NCI-H510A (cell line): ENCODE measurements around the gene EHD1.
A peak's percentile ranks its signal among the peaks of the same experiment; 100 is the strongest.
"Not testable (repeated sequence)": the region's sequence is repeated elsewhere in the genome, so short reads cannot be mapped to it uniquely, and the experiment has no call there.

Experiments
- DNase-seq: peaks from one replicate; lab custom pipeline; 2025; lab: John Stamatoyannopoulos, UW

Gene EHD1

GRCh38 chr11:64856382-64857227, 21.8 kb downstream of the EHD1 start:
- DNase-seq: no peak

DNA sequence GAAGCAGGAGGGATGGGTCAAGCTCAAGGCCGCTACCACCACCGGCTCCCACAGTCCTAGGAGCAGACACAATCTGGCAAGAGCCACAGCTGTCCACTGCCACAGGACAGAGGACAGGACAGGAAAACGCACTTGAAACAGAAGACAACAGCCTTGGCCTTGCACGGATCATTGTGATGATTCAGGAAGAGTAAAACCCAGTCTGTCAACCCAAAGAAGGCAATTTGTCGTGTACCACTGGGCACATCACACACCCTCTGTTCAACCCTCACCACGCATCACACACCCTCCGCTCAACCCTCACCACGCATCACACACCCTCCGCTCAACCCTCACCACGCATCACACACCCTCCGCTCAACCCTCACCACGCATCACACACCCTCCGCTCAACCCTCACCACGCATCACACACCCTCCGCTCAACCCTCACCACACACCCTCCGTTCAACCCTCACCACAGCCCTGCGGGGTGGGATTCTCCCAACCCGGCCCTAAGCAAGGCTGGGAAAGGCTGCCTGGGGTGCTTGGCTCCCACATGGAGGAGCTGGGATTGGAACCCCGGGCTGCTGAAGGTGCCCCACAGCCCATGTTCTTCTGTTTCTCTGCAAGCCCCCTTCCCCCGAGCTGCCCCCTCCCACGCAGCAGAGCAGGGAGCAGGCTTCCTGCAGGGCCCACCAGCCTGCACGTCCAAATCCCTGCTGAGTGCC, 22.7 kb downstream of the EHD1 start:
- no peak for DNase-seq

DNA sequence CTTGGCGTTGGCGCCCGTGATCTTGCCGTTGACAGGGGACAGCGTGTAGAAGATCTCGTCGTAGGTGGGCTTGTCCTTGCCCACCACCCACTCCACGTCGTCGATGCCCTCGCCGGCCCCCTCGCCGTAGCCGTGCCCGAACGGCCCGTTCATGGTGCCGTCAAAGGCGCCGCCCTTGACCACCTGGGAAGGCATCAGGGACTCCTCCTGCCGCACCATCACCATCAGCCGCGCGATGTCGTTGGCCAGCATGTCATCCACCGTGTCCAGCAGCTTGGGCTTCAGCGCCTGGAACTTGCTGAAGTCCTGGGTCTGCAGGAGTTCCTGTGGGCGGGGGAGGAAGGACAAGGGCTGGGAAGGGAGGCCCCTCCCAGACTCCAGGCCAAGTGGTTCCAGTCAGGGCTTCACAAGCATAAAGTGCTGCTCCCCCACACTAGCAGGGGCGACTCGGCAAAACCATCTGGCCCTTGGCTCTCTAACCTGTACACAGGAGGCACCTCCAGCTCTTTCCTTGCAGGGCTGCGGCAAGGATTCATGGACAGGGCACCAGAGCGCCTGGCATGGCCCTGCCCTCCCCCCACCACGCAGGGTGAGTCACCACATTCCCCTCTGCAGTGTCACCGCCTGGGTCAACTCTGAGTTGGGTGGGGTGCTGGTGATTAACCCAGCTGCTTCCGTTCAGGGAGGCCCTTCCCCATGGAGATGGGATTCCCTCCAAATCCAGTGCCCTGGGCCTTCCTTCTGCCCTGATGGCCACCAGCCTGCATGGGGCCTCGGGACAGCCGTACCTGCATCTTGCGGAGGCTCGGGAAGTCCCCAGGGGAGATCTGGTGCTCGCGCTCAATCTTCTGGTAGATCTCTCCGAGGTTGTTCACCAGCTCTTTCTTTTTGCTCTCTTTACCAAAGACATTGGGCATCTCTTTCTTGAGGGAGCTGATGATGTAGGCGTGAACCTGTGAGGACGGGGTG, 23.6 kb downstream of the EHD1 start:
- DNase-seq: no peak

DNA sequence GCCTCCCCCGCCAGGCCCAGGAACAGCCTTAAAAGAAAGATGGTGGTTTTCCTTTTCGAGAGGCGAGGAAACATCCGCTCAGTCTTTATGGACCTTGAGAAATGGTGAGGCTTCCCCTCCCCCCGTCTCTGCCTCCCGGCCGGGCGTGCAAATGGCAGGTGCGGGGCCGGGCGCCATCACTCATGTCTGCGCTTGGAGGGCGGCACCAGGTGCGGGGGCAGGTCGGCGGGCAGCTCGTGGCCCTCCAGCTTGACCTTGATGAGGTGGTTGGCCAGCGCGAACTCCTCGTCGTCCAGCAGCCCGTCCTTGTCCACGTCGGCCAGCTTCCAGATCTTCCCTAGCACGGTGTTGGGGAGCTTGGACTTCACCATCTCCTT, 24.3 kb downstream of the EHD1 start:
- no peak for DNase-seq

DNA sequence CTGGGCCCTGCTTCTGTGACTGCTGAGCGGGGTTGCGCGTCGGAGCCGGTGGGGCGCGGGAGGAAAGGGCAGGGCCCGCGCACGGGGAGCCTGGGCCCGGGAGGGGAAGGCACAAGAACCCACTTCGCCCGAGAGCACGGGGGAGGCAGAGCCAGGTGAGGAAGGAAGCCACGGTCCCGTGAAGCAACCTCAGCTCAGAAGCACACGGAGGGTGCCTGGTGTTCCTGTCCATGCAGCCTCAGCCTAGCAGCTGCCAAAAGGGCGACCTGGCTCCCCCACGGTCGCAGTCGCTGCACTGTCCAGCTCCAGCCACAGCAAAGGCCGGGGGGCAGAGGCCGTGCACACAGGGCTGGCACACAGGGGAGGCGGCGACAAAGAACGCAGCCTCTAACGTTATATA, 24.7 kb downstream of the EHD1 start:
- no peak for DNase-seq

DNA sequence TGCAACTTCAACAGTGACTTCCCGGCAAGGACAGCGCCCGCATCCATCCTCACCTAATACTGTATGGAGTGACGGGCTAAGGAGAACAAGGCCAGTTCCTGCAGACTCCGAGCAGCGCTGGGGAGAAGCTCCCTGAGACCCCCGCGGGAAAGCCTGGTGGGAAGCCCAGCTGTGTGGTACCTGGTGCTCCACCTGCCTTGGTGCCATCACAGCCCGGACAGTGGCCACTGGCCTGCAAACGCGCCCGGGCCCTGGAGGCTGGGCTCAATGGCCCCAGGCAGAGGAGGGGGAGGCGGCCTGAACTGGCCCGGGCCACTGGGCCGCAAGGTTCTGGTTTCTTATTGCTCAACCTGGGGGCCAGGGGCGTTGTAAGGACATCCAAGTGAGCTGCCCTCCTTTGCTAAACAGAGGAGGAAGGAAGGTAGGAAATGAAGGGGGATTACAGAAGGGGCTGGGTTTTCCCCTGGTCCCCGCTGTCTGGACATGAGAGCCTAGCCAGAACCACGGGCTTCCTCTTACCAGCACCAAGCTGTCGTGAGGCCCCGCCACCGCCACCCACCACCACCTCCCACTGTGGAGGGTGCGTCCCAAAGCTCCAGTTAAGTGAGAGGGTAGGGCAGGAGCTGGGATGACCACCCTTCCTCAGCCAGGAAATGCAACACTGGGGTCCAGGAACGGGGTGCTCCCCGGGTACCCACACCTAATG, 25.5 kb downstream of the EHD1 start:
- no peak for DNase-seq

- no peak for DNase-seq
These were observed 26.5 kb downstream of the EHD1 start for GRCh38 chr11:64851831-64852351.

DNA sequence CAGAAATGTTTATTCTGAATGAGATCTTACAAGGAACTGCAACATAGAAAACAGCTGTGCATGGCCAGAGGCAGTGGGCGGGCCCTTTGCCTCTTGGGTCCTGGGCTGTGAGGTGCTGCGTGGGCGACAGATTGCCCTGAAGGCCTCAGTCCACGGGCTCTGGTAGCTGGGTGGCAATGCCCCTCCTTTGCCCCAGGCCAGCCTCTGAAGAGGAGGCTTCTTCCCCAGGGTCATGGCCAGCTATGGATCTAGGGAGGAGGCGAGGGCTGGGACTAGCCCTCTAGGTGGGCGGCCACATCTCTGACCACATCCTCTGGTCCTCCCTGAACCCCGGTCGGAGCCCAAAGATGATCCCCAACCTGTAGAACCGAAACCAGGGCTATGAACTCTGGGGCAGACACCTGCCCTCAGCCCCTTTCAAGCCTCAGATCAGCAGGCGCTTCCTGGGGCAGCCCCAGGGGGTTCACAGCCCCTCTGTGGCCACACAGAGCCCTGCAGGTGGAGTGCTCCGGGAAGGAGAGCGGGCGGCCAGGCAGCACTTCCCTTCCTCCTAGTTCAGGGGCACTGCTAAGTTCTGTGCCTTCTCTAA, 27.3 kb downstream of the EHD1 start:
- DNase-seq: no peak

GRCh38 chr11:64849598-64850356, 28.6 kb downstream of the EHD1 start:
- no peak for DNase-seq

GRCh38 chr11:64848826-64849597, 29.4 kb downstream of the EHD1 start:
- DNase-seq: no peak

DNA sequence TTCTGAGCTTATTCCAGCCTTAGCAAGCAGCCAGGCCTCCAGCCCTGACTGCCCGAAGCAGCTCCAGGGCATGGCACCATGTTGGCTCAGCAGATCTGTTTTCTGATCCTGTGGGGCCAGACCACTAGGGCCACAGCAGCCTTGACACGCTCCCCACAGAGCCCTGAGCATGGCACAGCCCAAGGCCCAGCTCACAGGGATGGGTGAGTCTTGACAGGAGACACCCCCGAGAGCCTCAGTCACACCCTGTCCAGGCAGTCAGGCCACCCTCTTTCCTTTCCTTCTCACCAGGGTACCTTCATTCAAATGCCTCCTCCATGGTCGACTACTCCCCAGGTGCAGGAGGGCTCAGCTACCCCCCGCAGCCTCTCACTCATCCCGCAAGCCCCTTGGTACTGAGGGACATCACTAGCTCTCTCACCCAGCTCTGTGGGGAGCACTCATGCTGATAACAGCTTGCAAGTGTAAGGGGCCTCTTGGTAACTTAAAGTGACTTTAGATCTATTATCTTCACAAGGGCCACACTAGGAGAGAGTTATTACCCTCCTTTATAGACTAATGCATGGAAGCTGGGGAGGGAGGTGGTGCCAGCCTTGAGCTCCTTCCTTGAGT, 30.1 kb downstream of the EHD1 start:
- no peak for DNase-seq

GRCh38 chr11:64846998-64847666, 31.3 kb downstream of the EHD1 start:
- peak; percentile 89 for DNase-seq

GRCh38 chr11:64845776-64846129, 32.7 kb downstream of the EHD1 start:
- not testable (repeated sequence) for DNase-seq

- DNase-seq: no peak
These were observed 33.2 kb downstream of the EHD1 start for GRCh38 chr11:64845129-64845775.

GRCh38 chr11:64844330-64845128, 33.9 kb downstream of the EHD1 start, which contains the start of gene CDC42BPG:
Gene CDC42BPG, minus strand, starts transcription at chr11:64844653. Its CDS starts 84 bp downstream, at chr11:64844569.
- DNase-seq: peak; percentile 88

DNA sequence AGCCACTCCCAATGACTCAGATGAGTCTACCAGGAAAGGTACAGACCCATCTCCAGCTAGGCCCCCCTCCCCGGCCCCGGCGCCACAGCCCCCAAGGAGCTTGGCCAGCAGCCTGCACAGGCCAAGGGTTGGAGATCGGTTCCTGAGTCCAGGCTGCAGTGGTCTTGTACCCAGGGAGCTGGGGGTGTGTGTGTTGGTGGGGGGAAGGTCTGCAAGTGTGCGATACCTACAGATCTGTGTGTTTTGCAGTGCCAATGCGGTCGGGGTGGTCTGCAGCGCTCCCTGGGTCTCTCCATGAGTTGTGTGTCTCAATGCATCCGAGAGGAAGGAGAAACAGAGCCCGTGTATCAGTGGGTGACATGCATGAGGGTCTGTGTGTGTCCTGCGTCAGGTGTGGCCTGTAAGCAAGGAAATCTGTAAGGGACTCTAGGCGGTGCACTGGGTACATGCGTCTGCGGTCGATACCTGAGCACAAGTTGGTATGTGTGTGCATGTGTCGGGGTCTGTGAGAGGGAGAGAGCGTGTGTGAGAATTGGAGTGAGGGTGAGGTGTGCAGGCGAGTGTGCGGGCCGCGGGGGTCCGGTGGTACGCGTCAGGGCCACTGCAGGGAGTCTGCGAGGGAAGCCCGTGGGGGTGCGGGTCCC, 34.6 kb downstream of the EHD1 start:
- no peak for DNase-seq
